HG03558 (cell line): ENCODE data around the gene ST7L.
"Not testable (repeated sequence)": the region's sequence is repeated elsewhere in the genome, so short reads cannot be mapped to it uniquely, and the experiment has no call there.

Source experiments
- ATAC-seq: cut with Tn5 transposase; IDR thresholded peaks from one replicate; pipeline ENCODE4 v1.9.1; 2021; ENCODE audit warnings: moderate number of reproducible peaks; ENCODE audit not compliant: unreplicated experiment; ENCODE audit errors: extremely low read depth

The ST7L gene

GRCh38 chr1:112504001-112504660, 114.8 kb downstream of the ST7L start:
- ATAC-seq: no peak

DNA sequence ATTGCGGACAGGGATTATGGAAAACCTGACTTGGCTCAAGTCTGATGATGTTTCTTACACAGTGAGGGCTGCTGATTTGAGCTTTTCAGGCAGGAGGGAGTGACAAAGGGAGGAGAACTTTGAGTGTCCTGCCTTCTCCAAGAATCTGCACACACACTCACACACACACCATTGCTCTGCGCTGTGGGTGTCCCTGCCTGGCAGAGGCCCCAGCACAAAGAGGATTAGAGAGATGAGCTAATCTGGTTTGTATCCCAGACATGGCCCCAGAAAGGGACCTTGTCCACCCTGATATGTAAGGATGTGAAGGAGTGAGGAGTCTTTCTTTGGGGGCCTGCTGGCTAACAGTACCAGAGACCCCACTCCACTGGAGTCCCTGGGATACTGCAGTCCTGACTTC, 116.1 kb downstream of the ST7L start:
- ATAC-seq: no peak

GRCh38 chr1:112501810-112502641, 116.9 kb downstream of the ST7L start:
- no peak for ATAC-seq

DNA sequence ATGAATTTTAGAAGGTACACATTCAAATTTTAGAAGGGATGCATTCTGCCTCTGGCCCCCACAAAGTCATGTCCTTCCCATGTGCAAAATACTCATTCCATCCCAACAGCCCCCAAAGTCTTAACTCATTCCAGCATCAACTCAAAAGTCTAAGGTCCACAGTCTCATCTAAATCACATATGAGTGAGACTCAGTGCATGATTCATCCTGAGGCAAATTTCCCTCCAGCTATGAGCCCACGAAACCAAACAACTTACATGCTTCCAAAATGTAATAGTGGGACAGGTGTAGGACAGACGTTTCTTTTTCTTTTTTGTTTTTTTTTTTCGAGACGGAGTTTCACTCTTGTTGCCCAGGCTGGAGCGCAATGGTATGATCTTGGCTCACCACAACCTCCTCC, 122.7 kb downstream of the ST7L start:
- ATAC-seq: no peak

DNA sequence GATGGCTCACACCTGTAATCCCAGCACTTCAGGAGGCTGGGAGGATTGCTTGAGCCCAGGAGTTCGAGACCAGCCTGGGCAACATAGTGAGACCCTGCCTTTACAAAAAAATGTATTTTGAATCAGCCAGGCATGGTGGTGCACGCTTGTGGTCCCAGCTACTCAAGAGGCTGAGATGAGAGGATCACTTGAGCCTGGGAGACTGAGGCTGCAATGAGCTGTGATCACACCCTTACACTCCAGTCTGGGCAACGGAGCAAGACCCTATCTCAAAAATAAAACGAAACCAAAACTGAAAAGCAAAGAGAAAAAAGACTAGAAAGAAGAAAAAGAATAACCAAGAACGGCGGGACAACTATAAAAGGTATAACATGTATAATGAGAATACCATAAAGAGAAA, 125.6 kb downstream of the ST7L start:
- no peak for ATAC-seq

DNA sequence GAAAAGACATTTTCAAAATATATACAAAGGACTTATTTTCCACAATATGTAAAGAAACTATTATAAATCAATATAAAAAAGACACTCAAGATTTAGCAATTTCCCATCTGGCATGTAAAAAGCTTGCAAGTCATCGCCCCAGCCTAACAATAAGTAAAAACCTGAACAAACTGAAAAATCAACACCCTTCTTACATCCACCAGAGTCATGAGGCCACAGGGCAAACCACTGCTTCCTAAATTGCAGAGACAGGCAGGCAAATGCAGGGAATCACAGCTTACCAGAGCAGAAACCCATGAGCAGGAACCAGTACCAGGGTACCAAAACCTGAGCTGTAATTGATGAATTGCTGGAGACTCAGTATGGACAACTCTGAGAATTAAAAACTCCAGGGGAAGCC, 126.9 kb downstream of the ST7L start:
- no peak for ATAC-seq

DNA sequence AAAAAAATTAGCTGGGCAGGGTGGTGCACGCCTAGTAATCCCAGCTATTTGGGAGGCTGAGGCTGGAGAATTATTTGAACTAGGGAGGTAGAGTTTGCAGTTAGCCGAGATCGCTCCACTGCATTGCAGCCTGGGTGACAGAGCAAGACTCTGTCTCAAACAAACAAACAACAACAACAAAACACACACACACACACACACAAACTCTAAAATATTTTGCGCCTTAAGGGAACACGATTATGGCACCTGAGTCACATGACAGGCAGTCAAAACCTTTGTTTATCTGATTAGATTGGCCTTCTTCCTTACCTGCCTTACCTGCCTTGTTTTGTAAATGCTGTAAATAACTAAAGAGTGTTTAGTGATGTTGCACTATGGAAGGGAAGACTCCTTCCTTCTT, 130.8 kb downstream of the ST7L start:
- no peak for ATAC-seq

GRCh38 chr1:112487686-112488085, 131.3 kb downstream of the ST7L start:
- not testable (repeated sequence) for ATAC-seq

- ATAC-seq: not testable (repeated sequence)
Measured at GRCh38 chr1:112486063-112486462, 132.9 kb downstream of the ST7L start.

GRCh38 chr1:112478314-112478713, 140.6 kb downstream of the ST7L start:
- ATAC-seq: no peak

DNA sequence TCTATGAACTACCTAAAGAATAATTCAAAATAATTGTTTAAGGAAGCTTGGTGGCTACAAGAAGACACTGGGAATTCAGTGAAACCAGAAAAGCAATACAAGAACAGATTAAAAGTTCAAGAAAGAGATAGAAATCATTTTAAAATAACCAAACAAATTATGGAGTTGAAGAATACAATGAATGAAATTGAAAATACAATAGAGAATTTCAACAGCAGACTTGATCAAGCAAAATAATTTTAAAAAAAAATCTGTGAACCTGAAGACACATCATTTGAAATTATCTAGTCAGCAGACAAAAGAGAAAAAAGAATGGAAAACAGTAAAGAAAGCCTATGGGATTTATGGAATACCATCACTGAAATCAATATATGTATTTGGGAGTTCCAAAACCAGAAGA, 141.4 kb downstream of the ST7L start:
- no peak for ATAC-seq
